Subcutaneous abdominal adipose tissue (tissue), 5 donors: Measurements from ENCODE around the gene NUP210.

Experiments used
- H3K27ac ChIP-seq: one replicate; pipeline ENCODE4 v1.7.0; 2013; ENCODE audit warnings: low read depth, mild to moderate bottlenecking, inconsistent platforms, low read length, moderate library complexity
- H3K27me3 ChIP-seq, 5 donors: one replicate each; pipeline ENCODE4 v1.7.0; 2013; ENCODE audit warnings: low read length in 5 of 5, inconsistent platforms in 1 of 5; ENCODE audit not compliant: control insufficient read depth in 5 of 5, insufficient read depth in 4 of 5
- H3K36me3 ChIP-seq, 5 donors: one replicate each; pipeline ENCODE4 v1.7.0; 2013; ENCODE audit warnings: low read length in 5 of 5; ENCODE audit not compliant: control insufficient read depth in 5 of 5, insufficient read depth in 5 of 5
- H3K4me1 ChIP-seq, 5 donors: one replicate each; pipeline ENCODE4 v1.7.0; 2013; ENCODE audit warnings: low read length in 5 of 5, mild to moderate bottlenecking in 3 of 5, moderate library complexity in 1 of 5; ENCODE audit not compliant: control insufficient read depth in 5 of 5, insufficient read depth in 5 of 5
- H3K4me3 ChIP-seq, 5 donors: one replicate each; pipeline ENCODE4 v1.7.0; 2013; ENCODE audit warnings: low read length in 5 of 5, low read depth in 1 of 5
- H3K9ac ChIP-seq, 5 donors: one replicate each; pipeline ENCODE4 v1.7.0; 2013; ENCODE audit warnings: low read length in 5 of 5, mild to moderate bottlenecking in 4 of 5, moderate library complexity in 3 of 5
- H3K9me3 ChIP-seq, 5 donors: one replicate each; pipeline ENCODE4 v1.7.0; 2013; ENCODE audit warnings: low read length in 5 of 5; ENCODE audit not compliant: control insufficient read depth in 5 of 5
- donor health status: healthy.
- donor health status: healthy.
- donor health status: healthy.
- donor health status: healthy.
- donor health status: healthy.

NUP210 gene

DNA sequence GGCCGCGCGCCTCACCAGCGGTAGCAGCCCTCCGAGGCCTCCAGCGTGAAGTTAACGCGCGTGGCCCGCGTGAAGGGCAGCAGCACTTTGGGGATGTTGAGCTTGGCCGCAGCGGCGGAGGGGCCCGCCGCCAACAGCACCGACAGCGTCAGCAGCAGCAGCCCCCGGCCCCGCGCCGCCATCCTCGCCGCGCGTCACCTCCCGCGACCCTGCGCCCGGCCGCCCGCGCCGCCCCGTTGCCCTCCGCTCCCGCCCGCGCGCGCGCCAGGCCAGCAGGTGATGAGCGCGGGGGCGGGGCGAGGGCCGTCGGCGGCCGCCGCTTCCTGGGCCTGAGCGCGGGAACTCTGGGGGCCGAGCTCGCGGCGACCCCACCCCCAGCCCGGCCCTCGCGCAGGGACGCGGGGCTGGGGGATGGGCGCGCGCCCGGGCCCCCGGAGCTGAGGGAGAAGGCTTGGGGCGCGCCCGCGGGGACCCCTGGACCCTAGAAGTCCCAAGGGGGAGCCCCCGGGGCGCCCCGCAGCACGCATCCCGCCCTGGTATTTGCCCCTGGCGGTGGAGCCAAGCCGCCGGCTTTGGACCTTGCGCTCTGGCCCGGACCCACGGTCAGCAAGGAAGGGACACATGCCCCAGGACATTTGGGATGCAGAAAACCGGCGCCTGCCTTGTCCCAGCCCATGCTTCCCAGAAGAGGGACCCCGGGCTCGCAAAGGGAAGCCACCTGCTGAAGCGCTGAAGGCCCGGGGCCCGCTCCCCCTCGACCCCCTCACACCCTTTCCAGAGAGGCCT is at the start of gene NUP210:
TSS of gene NUP210 (minus strand) at position 278 of the 786 bp plus-strand sequence. CDS start at position 182, 96 bp downstream.
- Histone ChIP-seq H3K27ac (no peak within 1 kb of the TSS), H3K4me1 (peaks cover 0 to 15% (median 11%) of the 10 kb centered on the region in 5 donors), H3K9ac (peak within 1 kb of the TSS in 1 of 5 donors; percentile 23)

GRCh38 chr3:13466781-13467180 is 46.7 kb upstream of the NUP210 start:
- H3K9me3 ChIP-seq = no peaks in the 10 kb centered on the region
- no peaks in the 10 kb centered on the region for H3K36me3 ChIP-seq
- peaks cover 0 to 8% (median 0%) of the 10 kb centered on the region in 5 donors for H3K4me1 ChIP-seq
- H3K9ac ChIP-seq = no peak overlapping the region
- H3K27me3 ChIP-seq = peaks cover 0 to 3% (median 2%) of the 10 kb centered on the region in 5 donors
- H3K4me3 ChIP-seq = no peak overlapping the region
- H3K27ac ChIP-seq = no peak overlapping the region

More for the DNA sequence above, at the start of gene NUP210:
- Histone ChIP-seq H3K36me3 (no peaks in the 10 kb centered on the region), H3K27me3 (peaks cover 14 to 32% (median 14%) of the 10 kb centered on the region in 5 donors), H3K9me3 (peaks cover 0 to 3% (median 0%) of the 10 kb centered on the region in 5 donors), H3K4me3 (peak within 1 kb of the TSS in 4 of 5 donors; percentile 22 to 61 (median 54))

DNA sequence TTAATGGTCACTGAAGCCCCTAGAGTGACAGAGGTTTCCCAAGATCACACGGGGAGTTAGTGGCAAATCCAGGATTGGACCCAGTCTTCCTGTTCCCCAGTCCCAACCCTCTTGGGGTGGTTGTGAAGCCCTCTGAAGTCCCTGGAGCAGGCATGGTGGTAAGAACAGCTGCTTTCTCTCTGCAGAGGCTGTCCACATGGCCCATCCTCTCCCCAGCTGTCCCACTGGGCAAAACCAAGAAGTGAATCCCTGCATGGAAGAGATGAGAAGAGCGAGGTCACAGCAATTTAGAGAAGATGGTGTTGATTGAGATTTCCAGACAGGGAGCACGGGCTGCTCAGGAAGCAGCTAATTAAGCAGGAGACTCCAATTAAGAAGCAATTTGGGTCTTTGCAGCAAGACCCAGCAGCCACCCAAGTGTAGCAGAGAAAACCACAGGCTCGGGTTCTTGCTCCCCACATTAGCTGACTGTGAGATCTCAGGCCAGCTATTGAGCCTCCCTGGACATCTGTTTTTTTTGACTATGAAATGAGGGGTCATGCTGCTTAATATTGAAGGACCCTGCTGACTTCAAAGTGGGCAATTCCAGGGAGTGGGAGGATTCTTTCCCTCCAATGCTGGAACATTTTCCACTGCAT is 45.2 kb upstream of the NUP210 start:
- Histone ChIP-seq H3K27me3 (peaks cover 0 to 14% (median 2%) of the 10 kb centered on the region in 5 donors), H3K4me3 (no peak overlapping the region), H3K9ac (no peak overlapping the region), H3K36me3 (no peaks in the 10 kb centered on the region), H3K9me3 (no peaks in the 10 kb centered on the region), H3K27ac (no peak overlapping the region), H3K4me1 (peaks cover 0 to 8% (median 0%) of the 10 kb centered on the region in 5 donors)

DNA sequence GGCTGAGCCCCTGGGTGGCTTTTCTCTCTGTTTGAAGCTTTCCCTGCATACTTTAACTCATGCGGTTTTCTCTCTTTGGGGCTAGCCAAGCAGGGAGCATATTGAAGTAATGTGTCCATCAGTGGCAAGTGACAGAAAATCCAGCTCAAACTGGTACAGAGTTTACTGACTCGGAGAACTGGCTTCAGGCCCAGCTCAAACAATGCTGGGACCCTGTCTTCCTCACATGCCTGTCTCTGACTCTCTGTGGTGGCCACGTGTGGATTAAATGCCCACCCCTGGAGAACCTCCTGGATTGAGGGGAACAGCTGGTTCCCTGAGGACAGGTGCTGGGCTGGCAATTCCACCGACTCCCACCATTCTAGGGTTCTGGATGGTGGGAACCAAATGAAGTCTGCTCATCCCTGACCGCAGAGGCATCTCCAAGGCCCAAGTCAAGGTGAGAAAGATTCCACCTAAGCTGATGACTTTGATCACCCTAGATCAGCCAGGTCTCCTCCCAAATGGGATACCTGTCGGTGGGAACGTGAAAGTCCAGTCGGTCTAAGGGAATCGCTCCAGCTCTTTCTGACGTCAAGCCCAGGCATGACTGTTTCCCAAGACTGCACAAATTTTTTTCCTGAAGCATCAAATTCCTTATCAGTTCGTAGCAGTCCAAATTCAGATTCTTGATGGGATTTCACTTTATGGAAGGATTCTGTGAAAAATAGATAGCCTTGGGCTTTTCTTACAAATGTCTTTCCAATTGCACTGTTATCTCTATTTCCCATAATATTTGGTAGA is 43.7 kb upstream of the NUP210 start:
- Histone ChIP-seq H3K27ac (no peak overlapping the region), H3K4me3 (no peak overlapping the region), H3K4me1 (peaks cover 0 to 8% (median 0%) of the 10 kb centered on the region in 5 donors), H3K9ac (no peak overlapping the region), H3K9me3 (no peaks in the 10 kb centered on the region), H3K27me3 (peaks cover 0 to 15% (median 3%) of the 10 kb centered on the region in 5 donors), H3K36me3 (no peaks in the 10 kb centered on the region)

GRCh38 chr3:13462822-13463221 is 42.7 kb upstream of the NUP210 start:
- Histone ChIP-seq H3K9ac (no peak overlapping the region), H3K36me3 (no peaks in the 10 kb centered on the region), H3K4me1 (peaks cover 0 to 8% (median 0%) of the 10 kb centered on the region in 5 donors), H3K27ac (no peak overlapping the region), H3K9me3 (no peaks in the 10 kb centered on the region), H3K27me3 (peaks cover 0 to 15% (median 3%) of the 10 kb centered on the region in 5 donors), H3K4me3 (no peak overlapping the region)

- Histone ChIP-seq H3K9ac (no peak overlapping the region), H3K4me3 (no peak overlapping the region), H3K9me3 (no peaks in the 10 kb centered on the region), H3K36me3 (no peaks in the 10 kb centered on the region), H3K27ac (no peak overlapping the region), H3K27me3 (peaks cover 0 to 15% (median 3%) of the 10 kb centered on the region in 5 donors), H3K4me1 (peaks cover 0 to 8% (median 0%) of the 10 kb centered on the region in 5 donors)
These were observed 42.1 kb upstream of the NUP210 start for GRCh38 chr3:13462125-13462629.

GRCh38 chr3:13461169-13462124 is 41.3 kb upstream of the NUP210 start:
- peaks cover 0 to 15% (median 3%) of the 10 kb centered on the region in 5 donors for H3K27me3 ChIP-seq
- peaks cover 0 to 8% (median 0%) of the 10 kb centered on the region in 5 donors for H3K4me1 ChIP-seq
- H3K27ac ChIP-seq = no peak overlapping the region
- no peaks in the 10 kb centered on the region for H3K9me3 ChIP-seq
- no peak overlapping the region for H3K4me3 ChIP-seq
- no peak overlapping the region for H3K9ac ChIP-seq
- no peaks in the 10 kb centered on the region for H3K36me3 ChIP-seq

DNA sequence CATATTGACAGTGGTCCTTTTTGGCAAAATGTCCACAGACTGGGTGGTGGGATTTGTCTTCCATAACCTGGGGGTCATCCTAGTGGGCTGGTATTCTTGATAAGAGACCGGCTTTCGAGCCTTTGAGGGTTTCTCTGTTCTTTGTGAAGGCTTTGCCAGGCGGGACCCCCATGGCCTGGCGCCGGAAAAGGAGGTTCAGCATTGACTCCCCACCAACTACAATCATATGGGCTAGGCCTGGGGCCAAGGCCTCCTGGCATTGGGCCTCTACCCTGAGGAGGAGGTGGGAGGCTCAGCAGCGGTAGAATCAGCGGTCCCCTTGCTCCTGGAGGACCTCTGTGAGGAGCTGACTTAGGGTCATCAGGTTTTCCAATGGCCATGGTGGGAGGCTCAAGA is 40.2 kb upstream of the NUP210 start:
- Histone ChIP-seq H3K9ac (no peak overlapping the region), H3K27me3 (peaks cover 0 to 15% (median 3%) of the 10 kb centered on the region in 5 donors), H3K4me3 (no peak overlapping the region), H3K36me3 (no peaks in the 10 kb centered on the region), H3K4me1 (peaks cover 0 to 8% (median 0%) of the 10 kb centered on the region in 5 donors), H3K27ac (no peak overlapping the region), H3K9me3 (no peaks in the 10 kb centered on the region)
